ENCODE measurements around the gene PTPRCAP.

DNA sequence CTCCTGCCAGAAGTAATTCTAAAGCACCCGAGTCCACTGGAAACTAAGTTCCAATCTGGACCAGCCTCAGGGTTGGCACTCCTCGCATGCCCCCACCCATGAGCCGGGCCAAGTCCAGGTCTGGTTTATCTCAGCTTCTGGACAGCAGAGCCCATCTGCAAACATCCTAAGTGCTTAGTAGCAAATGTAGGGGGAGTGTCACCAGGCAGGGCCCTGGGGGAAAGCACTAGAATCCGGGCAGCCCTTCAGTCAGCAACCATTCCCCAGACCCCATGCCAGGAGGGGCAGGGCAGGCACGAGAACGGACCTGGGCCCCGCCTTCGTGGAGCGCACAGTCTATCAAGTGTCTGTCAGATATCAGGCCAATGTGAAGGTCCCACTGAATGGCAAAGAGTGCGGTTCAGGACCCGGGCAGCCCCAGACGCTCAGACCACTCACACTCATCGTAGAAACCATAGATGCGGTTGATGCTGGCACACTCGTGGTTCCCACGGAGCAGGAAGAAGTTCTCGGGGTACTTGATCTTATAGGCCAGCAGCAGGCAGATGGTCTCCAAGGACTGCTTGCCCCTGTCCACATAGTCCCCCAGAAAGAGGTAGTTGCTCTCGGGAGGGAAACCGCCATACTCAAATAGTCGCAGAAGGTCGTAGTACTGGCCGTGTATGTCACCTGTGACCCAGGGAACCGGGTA lies 37.1 kb downstream of the PTPRCAP start:
- TF ChIP-seq, protein P1, sequence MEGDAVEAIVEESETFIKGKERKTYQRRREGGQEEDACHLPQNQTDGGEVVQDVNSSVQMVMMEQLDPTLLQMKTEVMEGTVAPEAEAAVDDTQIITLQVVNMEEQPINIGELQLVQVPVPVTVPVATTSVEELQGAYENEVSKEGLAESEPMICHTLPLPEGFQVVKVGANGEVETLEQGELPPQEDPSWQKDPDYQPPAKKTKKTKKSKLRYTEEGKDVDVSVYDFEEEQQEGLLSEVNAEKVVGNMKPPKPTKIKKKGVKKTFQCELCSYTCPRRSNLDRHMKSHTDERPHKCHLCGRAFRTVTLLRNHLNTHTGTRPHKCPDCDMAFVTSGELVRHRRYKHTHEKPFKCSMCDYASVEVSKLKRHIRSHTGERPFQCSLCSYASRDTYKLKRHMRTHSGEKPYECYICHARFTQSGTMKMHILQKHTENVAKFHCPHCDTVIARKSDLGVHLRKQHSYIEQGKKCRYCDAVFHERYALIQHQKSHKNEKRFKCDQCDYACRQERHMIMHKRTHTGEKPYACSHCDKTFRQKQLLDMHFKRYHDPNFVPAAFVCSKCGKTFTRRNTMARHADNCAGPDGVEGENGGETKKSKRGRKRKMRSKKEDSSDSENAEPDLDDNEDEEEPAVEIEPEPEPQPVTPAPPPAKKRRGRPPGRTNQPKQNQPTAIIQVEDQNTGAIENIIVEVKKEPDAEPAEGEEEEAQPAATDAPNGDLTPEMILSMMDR (IDR thresholded peaks at IDR 0.05), result no peak
- TF ChIP-seq NRF1 (IDR thresholded peaks at IDR 0.05; ENCODE audit: low read depth, low read length), result no peak
- peak in 1 of 2 experiments; percentile 73; a peak in 2 of 4 replicates for TF ChIP-seq EP300 (IDR thresholded peaks at IDR 0.05; ENCODE audit: borderline replicate concordance in 1 of 2, low read depth in 1 of 2, low read length in 1 of 2)
- no peak for TF ChIP-seq EZH2phosphoT487 (IDR thresholded peaks at IDR 0.05; ENCODE audit: borderline replicate concordance, low read depth)
